NCI-H510A (cell line): ENCODE measurements around the gene FOXO6.
A peak's percentile ranks its signal among the peaks of the same experiment; 100 is the strongest.

ENCODE experiments used
- DNase-seq: peaks from one replicate; lab custom pipeline; 2025; lab: John Stamatoyannopoulos, UW

Gene FOXO6

DNA sequence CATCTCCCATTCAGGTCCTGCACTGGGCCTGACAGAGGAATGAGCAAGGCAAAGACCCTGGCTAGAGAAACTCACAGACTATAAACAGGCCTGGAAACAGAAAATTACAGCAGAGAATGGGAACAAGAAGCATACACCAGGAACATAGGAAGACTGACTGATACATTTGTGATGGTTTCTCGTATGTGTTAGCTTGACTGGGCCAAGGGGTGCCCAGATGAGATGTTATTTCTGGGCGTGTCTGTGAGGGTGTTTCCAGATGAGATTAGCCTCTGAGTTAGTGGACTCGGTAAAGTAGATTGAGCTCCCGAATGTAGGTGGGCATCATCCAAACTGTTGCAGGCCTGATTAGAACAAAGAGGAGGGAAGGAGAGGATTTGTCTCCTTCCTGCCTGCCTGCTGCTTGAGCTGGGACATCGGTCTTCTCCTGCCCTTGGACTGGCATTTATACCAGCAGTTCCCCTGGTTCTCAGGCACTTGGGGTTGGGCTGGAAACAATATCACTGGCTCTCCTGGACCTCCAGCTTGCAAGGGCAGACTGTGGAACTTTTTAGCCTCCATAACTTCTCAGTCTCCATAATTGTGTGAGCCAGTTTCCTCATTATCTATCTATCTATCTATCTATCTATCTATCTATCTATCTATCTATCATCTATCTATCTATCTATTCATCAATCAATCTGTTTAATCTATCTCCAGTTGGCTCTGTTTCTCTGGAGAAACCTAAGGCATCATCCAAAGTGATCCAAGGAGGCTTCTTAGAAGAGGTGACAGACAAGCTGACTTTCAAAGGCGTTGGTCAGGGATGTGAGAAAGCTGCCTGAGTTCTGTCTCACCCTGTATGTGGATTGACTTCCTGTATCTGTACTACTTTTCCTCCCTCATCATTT is 9.7 kb upstream of the FOXO6 start:
- DNase-seq = no peak

DNA sequence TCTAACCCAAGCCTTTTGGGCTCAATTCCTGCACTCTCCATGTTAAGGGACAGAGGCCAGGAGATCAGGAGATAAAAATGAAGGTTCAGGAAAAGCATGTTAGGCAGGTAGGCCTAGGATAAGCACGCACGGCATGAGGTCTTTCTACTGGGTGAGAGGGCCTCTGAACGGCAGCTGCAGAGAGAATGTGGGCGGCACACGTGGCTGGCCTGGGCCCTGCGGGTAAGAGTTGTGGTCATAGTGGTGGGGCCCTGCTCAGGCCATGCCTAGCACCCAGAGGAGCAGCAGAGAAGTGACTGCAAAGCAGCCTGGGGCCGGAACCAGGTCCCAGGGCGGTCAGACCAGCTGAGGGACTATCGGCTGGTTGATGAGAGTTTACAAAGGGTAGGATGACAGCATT is 7.5 kb upstream of the FOXO6 start:
- peak; percentile 70 for DNase-seq

DNA sequence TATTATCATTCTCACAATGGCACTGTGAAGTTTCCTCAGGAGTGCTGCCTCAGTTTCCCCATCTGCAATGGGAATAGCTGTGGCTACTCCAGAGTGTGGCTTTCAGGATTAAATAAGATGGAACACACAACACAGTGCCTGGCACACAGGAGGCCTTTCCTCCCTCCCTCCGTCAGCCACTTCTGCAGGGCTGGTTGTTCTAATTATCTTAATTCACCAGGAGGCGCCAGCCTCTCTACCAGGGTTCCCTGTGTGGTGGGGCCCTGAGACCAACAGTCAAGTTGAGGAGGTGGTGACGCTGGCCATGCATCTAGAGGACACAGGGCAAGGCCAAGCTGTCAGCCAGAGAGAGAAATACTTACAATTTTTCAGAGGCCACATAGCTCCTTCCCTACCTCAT is 6.3 kb upstream of the FOXO6 start:
- DNase-seq = no peak

DNA sequence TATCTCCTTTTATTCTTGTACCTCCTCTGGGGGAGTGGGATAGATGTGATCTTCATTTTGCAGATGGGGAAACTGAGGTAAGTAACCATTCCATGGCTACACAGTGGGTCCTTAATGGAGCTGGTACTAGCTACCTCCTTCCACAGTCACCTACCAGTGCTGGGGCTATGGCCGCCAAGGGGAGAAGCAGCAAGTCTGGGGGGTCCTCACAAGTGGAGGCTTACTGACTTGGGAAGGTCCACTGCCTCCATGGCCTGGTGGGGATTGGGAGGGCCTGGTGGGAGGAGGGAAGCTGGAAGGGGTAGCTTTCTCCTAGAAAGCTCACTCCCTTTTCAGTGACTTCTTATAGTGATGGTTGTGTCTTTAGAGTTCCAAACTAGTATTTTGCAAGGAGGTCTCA is 5.9 kb upstream of the FOXO6 start:
- no peak for DNase-seq

DNA sequence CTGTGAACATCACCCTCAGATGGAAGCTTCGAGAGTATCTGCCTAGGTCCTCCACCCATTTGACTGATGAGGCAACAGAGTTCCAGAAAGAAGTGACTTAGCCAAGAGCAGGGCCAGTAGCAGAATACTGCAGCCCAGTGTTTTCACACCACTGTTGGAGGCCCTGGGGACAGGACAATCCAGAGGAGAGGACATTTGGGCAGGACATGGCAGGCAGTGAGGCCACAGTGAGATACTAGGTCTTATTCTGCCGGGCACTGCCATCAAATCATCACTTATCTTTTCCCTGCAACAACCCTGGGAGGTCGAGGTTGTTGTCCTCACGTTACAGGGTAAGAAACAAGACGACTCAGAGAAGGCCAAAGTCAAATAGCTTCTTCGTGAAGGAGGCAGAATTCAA is 5.5 kb upstream of the FOXO6 start:
- DNase-seq = no peak

DNA sequence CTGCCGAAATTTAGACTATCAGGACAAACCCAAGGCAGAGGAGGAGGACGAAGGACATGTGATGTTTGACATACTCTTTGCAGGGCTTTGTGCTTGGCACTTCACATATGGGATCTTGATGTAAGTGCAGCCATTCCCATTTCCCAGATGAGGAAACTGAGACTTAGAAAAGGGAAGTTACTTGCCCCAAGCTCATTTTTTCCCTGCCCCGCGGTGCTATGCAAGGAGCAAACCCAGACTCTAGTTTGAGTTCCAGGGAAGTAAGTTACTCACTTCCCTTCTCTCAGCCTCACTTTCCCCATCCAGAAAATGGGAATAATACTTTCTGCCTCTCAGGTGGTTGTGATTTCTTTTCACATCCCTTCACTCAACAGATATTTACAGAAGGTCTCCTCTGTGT is 4.5 kb upstream of the FOXO6 start:
- DNase-seq = no peak

DNA sequence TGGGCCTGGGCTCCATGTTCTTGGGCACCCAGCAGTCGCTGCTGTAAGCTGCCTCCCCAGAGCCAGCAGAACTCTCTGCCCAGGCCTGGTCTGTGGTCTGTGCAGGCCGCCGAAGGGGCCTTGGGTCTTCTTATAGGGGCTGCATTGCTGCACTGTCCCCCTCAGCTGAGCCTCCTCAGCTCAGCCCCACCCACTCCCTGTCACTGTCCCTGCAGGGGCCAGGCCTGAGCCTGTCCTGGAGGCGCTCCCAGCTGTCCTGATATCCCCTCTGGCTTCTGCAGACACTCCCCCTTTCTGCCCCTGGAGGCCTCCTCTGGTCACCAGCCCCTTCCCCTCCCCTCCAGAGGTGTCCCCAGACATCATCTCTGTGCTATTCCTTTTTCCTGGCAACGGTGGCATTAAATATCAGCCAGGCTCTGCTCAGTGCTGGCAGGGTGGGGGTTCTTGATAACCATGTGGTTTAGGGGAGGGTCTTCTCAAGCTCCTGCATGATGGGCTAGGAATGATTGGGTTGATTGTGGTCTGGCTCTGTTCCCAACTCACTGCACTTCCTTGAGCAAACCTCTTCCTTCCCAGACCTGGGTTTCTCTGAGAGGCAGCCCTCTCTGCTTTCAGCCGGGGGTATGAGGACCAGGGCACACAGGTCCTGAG is 3.7 kb upstream of the FOXO6 start:
- DNase-seq = no peak

DNA sequence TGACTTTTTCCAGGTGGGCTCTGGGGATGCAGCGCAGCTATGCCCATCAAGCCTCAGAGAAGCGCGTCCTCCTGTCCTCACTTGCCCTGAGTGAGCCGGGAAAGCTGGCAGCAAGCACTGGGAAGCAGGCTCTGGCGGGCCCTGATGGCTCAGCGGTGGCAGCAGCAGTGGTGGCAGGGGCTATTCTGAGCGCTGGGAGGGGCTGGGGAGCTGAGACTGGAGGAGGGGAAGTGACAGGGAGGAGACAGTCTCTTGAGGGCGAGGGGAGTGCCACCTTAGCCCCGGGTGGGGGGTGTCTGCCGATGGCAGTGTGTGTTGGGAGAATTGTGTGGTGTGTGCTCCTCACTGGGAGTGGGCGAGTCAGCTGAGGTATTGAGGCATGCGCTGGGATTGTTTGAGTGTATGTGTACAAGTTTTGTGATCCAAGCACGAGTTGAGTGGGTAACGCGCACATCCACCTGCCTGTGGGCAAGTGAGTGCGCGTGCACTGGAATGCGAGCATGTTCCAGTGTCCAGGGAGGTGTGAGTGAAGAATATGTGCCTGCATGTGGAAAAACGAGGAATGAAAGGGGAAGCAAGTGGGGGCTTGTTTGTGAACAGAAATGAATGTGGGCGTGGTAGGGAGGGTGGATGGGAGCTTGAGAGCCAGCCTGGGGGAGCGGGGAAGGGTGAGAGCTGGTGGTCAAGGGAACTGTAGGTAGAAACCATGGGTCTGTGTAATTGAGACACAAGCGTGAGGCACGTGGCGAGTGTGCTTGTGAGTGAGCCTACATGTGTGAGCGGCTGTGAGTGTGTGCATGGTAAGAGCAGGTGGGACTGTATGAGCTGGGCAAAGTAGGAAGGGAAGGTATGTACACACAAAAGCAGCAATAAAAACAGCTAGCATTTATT is 2.9 kb upstream of the FOXO6 start:
- no peak for DNase-seq

DNA sequence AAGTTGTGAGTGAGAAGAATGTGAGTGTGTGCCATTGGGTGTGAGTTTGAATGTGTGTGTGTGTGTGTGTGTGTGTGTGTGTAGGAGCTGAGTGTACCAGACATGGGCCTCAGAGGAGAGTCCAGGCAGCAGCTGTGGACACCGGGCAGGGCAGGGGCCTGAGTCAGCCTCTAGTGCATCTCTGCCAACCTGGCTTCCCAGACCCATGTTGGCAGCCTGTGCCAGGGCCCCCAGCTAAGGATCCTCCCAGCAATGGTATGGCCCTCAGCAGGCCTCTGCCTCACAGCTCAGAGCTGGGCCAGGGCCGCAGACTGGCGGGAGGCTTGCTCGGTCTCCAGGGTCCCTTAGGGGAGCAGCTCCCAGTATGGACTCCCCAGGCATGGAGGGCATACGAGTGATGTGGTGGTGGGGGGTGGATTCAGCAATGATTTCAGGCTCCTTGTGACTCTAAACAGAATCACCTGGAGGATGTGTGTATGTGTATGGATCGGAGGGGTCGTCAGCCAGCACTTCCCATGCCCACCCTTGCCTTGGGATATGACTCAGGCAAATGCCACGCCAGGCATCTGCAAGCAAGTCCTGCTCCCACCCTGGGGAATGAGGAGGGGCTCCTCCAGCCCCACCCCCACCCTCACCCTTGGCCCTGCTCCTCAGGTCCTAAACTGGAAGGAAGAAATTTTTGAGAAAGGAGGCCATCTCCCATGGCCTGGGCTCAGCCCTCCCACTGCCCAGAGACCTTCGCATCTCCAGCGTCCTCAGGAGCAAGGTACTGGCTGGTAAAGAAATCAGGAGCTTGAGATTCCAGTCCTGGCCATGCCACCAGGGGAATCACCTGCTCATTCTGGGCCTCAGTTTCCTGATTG is 1.8 kb upstream of the FOXO6 start:
- no peak for DNase-seq

DNA sequence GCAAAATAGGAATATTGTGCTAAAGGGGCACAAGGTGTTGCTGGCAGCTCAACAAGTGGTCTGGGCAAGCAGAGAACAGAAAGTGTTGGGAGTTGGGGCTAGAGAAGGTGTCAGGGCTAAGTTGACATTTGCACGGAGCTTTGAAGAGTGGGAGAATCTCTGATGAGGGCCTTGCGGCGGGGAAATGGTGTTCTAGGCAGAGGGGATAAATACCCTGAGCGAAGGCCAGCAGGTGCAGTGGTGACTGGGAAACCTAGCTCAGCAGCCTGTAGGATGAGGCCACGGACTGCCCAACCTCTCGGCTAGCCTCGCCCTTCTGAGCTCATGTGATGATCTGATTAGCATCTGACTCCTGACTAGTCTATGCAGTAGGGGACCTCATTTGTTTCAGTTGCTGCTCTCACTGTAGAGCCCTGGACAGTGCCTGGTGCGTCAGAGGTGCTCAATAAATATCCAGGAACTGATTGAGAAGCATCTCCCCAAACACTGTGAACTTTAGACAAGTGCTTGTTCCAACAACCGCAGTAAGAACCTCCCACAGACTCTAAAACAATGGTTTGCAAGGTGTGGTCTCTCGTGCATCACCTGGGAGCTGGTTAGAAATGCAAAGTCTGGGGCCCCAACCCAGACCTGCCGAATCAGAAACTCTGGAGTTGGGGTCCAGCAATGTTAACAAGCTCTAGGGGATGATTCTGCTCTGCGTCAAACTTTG is 1.0 kb upstream of the FOXO6 start:
- DNase-seq = peak; percentile 56

DNA sequence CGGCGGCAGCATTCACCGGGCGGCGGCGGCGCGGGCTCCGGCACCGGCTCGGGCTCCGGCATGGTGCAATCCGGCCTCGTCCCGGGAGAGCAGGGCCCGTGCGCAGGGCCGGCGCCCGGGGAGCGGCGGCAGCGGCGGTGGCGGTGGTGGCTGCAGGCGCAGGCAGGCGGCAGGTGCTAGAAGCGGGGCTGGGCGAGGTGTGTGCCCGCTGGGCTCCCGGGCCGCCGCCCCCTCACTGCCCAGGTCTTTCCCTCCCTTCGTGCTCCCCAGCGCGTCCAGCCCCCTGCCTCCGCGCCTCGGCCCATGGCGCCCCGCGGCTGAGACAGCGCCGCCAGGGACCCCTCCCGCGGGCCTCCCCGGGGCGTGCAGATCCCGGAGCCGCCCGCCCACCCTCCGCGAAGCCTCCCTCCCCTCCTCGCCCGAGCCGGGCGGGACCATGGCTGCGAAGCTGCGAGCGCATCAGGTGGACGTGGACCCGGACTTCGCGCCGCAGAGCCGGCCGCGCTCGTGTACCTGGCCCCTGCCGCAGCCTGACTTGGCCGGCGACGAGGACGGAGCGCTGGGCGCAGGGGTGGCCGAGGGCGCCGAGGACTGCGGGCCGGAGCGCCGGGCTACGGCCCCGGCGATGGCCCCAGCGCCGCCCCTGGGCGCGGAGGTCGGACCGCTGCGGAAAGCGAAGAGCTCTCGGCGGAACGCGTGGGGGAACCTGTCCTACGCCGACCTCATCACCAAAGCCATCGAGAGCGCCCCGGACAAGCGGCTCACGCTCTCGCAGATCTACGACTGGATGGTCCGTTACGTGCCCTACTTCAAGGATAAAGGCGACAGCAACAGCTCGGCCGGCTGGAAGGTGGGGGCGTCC is 492 bp downstream of the FOXO6 start:
- DNase-seq = peak; percentile 81

DNA sequence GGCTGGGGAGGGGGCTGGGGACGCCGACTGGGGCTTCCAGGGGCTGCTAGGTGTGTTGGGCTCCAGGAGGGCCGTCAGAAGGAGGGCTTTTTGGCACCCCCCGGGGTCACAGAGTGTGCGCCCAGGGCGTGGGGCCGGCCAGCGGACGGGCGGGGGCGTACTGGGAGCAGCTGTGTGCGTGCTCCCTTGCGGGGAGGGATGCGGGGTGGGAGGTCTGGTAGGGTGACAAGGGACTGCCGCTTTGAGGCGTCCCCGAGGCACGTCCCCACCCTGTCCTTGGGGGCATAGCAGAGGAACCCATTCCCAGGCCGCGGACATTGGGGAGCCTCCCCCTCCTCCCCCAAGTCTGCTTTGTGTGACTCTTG is 1.1 kb downstream of the FOXO6 start:
- DNase-seq = no peak

DNA sequence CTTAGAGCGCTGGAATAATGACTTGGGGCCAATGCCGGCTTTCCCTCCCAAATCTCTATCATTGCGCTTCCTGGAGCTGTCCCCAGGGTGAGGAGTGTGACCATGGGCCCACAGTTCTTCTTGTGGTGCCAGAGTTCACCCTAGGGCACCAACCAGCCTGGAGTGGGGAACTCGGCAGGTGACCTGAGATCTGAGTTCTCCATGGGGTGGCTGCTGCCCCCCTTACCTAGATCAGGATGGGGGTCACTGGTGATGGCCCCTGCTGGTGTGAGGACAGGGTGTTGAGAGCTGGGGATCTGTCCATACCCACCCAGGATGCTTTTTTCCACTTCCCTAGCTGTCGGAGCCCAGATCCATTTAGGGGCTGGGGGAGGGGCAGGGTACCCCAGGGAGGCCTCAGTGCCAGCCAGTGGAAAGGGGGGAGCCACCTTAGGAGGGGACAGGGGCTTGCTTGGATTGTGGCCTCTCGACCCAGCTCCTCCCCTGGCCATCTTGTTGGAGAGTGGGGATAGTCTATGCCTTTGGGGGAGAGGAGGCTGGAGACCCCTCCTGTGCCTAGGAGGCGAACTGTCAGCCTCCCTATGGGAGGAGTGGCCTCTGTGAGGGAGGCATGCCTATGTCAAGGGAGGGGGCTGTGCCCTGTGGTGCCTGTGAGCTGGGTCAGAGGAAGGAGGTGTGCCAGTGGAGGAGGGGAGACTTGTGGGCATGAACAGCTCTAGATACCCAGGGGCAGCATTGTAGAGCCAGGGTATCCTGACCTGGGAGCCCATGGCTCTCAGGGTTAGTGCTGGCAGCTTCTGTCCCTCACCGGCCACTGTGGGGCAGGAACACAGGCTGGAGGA is 1.7 kb downstream of the FOXO6 start:
- DNase-seq = peak; percentile 54

DNA sequence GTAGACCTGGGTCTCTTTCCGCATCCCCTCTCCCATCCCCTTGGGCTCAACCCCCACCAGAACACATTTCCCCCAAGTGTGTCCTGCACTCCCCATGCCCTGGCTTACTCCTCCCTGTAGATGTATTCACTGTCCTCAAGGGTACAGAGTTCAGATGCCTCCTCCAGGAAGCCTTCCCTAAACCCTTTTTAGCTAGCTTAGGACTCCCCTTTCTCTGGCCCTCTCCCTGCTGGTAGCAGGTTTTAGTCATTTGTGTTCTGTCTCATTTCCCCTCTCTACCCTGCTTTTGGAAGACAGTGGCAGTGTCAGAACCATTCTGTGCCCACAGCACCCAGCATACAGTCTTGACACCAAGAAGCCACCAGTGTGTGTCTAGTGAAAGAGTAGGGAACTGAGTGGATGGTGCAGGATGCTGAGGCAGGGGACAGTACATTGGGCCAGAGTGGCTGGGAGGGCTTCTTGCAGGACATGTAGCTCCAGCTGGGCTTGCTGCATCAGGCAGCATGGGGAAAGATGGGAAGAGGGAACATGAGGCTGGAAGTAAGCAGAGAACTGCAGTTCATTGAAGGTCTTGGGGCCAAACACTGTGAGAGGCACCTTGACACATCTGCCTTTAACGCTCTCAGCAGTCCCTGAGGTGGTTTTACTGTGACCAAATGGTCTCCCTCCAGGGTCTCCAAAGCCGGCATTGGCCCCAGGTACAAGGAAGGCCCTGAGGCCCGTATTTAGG is 2.5 kb downstream of the FOXO6 start:
- no peak for DNase-seq

DNA sequence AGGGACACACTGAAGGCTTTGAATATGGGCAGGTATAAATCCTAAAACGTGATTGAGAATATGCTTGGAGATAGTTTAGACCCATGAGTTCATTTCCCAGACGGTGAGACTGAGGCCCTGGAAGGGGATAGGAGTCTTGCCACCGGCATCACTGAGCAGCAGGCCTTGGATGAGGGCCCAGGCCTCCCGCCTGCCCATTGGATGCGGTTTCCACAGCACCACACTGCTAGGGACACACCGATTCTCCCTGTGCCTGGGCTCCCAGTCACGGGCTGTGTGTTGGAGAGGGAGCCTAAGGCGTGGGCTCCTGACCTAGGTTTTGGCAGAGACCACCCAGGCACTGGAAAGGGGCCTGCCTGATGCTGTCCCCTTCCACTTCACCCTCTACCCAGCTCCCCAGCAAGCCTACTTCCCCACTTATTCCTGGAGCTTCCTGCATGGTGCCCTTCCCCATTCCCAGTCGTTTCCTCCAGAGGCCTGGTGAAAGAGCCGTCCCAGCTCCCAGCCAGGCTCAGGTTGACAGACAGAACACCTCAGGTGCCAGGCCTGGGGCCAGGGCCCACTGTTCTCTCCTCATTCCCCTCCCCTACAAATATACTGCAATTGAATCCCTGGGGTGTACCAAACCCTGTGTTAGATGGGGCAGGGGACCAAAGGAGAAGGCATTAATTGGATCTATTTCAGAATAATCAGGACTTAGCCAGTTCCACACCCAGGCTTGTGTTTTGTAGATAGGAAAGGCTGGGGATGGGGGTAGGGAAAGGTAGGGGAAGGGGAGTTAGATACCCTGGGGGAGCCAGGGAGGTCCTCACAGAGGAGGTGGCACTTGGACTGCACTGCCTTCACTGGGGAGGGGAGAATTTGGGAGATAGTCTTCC is 3.4 kb downstream of the FOXO6 start:
- no peak for DNase-seq

DNA sequence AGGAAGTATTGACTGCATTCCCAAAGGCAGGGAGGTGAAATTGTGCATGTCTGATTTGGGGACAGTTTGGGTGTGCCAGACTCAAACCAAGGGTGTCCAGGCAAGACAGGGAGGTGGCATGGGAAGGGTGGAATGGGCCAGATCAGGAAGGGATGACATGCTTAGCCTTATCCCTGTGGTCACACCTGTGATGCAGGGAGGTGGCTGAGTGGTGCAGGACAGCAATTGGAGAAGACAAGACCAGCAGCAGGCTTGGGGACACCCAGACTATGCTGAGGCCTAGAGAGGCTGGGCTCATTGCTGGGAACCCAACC is 4.0 kb downstream of the FOXO6 start:
- no peak for DNase-seq

DNA sequence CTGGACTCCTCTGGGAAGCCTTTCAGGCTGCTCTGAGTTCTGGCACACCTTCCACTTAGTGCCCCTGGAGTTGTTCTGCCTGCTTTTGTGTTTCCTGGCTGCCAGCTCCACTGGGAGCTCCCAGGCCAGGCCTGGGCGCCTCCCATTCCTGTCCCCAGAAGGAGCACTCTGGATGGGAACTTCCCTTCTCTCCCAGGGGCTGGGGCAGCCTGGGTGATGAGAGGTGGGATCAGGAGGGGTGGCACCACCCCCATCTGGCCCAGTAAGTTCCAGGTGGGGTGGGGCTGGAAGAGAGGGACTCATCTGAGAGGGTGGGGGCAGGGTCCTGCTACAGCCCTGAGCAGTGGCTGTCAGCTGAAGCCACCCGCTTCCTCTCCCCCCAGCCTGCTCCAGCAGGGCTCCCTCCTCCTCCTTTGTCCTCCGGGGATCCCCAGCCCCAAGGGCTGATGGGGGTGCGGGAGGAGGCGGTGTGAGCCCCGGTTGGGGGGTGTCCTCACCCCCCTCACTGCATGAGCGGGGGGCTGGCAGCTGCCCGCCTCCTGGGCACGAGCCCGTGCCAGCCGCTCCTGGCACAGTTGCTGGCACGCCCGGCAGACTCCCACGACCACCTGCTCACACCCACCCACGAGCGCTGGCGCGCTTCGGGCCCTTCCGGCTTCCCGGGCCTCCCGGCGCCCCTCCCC is 4.7 kb downstream of the FOXO6 start:
- peak; percentile 94 for DNase-seq
